Osteocyte (in vitro differentiated cells): Measurements from ENCODE around the gene CEACAM19. TPM values are rescaled to one million over a fixed set of nuclear protein-coding genes. Genes with fewer than 3 reads are reported as not detected.

Source experiments
- DNase-seq: peaks from one replicate; pipeline ENCODE4 v3.0.0; 2021; ENCODE audit warnings: mixed read lengths; ENCODE audit not compliant: unreplicated experiment; ENCODE audit errors: extremely low spot score
- H3K27ac Mint-ChIP-seq: one replicate; pipeline ENCODE4 v1.8.0; 2021; ENCODE audit warnings: mild to moderate bottlenecking, mixed read lengths; ENCODE audit not compliant: unreplicated experiment
- H3K27me3 Mint-ChIP-seq: one replicate; pipeline ENCODE4 v1.8.0; 2021; ENCODE audit warnings: mixed read lengths; ENCODE audit not compliant: unreplicated experiment
- H3K36me3 Mint-ChIP-seq: one replicate; pipeline ENCODE4 v1.8.0; 2021; ENCODE audit warnings: mixed read lengths; ENCODE audit not compliant: unreplicated experiment
- H3K4me1 Mint-ChIP-seq: one replicate; pipeline ENCODE4 v1.8.0; 2021; ENCODE audit warnings: mixed read lengths; ENCODE audit not compliant: unreplicated experiment
- H3K4me3 Mint-ChIP-seq: one replicate; pipeline ENCODE4 v1.8.0; 2021; ENCODE audit warnings: mild to moderate bottlenecking, moderate library complexity, mixed read lengths; ENCODE audit not compliant: unreplicated experiment
- H3K9me3 Mint-ChIP-seq: one replicate; pipeline ENCODE4 v1.8.0; 2021; ENCODE audit warnings: mixed read lengths; ENCODE audit not compliant: unreplicated experiment
- total RNA-seq: library from RNA; stranded (reverse); gene quantifications from 2 replicates; pipeline ENCODE4 v1.2.1, GENCODE V29; 2021
- TF ChIP-seq, protein P1 (sequence below): fragments of 200-600 bp; sonication (generic); IDR thresholded peaks from 2 replicates; pipeline ENCODE4 v1.5.0; 2021; ENCODE audit warnings: antibody characterized with exemption, mild to moderate bottlenecking, moderate library complexity

Gene CEACAM19
- total RNA-seq, 1 donor from 2014 or later, result 7.4 TPM

GRCh38 chr19:44702551-44703176 lies 31.4 kb downstream of the CEACAM19 start:
- no peaks in the 10 kb centered on the region for H3K36me3 Mint-ChIP-seq

GRCh38 chr19:44703336-44704078 lies 32.2 kb downstream of the CEACAM19 start:
- H3K27me3 Mint-ChIP-seq, result no peaks in the 10 kb centered on the region
- no peak overlapping the region for H3K27ac Mint-ChIP-seq
- no peak overlapping the region for H3K4me3 Mint-ChIP-seq
- TF ChIP-seq, protein P1, sequence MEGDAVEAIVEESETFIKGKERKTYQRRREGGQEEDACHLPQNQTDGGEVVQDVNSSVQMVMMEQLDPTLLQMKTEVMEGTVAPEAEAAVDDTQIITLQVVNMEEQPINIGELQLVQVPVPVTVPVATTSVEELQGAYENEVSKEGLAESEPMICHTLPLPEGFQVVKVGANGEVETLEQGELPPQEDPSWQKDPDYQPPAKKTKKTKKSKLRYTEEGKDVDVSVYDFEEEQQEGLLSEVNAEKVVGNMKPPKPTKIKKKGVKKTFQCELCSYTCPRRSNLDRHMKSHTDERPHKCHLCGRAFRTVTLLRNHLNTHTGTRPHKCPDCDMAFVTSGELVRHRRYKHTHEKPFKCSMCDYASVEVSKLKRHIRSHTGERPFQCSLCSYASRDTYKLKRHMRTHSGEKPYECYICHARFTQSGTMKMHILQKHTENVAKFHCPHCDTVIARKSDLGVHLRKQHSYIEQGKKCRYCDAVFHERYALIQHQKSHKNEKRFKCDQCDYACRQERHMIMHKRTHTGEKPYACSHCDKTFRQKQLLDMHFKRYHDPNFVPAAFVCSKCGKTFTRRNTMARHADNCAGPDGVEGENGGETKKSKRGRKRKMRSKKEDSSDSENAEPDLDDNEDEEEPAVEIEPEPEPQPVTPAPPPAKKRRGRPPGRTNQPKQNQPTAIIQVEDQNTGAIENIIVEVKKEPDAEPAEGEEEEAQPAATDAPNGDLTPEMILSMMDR, result no peak
- no peaks in the 10 kb centered on the region for H3K4me1 Mint-ChIP-seq
- no peaks in the 10 kb centered on the region for H3K9me3 Mint-ChIP-seq
- no peak for DNase-seq
- H3K36me3 Mint-ChIP-seq, result no peaks in the 10 kb centered on the region

More at GRCh38 chr19:44702551-44703176, 31.4 kb downstream of the CEACAM19 start:
- TF ChIP-seq, protein P1, result no peak
- DNase-seq, result no peak
- H3K4me3 Mint-ChIP-seq, result no peak overlapping the region
- H3K27ac Mint-ChIP-seq, result no peak overlapping the region
- H3K9me3 Mint-ChIP-seq, result no peaks in the 10 kb centered on the region
- no peaks in the 10 kb centered on the region for H3K27me3 Mint-ChIP-seq
- H3K4me1 Mint-ChIP-seq, result no peaks in the 10 kb centered on the region

DNA sequence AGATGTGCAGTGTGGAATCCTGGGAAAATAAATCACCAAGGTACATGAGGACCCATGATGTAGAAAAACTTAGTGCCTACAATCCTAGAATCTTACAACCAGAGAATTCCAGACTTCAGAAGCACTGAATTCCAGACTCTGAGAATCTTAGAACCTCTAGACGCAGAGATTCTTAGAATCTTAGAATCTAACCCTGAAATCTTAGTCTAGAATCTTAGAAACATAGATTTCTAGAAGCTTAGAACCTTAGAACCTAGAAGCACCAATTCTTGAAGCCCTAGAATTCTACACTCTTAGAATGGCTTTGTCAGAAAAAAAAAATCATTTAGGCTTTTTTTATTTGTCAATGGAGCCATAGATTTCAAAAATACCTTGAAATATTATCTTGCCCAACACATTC lies 33.7 kb downstream of the CEACAM19 start:
- no peak overlapping the region for H3K4me3 Mint-ChIP-seq
- no peaks in the 10 kb centered on the region for H3K36me3 Mint-ChIP-seq
- H3K27me3 Mint-ChIP-seq, result no peaks in the 10 kb centered on the region
- TF ChIP-seq, protein P1, result no peak
- no peaks in the 10 kb centered on the region for H3K9me3 Mint-ChIP-seq
- DNase-seq, result no peak
- H3K4me1 Mint-ChIP-seq, result no peaks in the 10 kb centered on the region
- no peak overlapping the region for H3K27ac Mint-ChIP-seq

- Mint-ChIP-seq H3K4me1 (no peaks in the 10 kb centered on the region), H3K27ac (no peak overlapping the region), H3K36me3 (no peaks in the 10 kb centered on the region), H3K4me3 (no peak overlapping the region), H3K27me3 (no peaks in the 10 kb centered on the region), H3K9me3 (no peaks in the 10 kb centered on the region)
- DNase-seq, result no peak
- TF ChIP-seq, protein P1, result no peak
Observed at GRCh38 chr19:44705502-44706010, 34.3 kb downstream of the CEACAM19 start.
